ENCODE measurements around the gene ITGA11. TPM values are rescaled to one million over a fixed set of nuclear protein-coding genes. Genes with fewer than 3 reads are reported as not detected.
A peak's percentile ranks its signal among the peaks of the same experiment; 100 is the strongest.

ITGA11 gene
- total RNA-seq, 1 donor from 2014 or later: 193 TPM

- no peak overlapping the region for H3K4me3 ChIP-seq (ENCODE audit: insufficient read depth, low read depth, low read length)
- H3K79me2 ChIP-seq (ENCODE audit: insufficient read depth, low read length): no peaks in the 10 kb centered on the region
- no peak for TF ChIP-seq EZH2 (IDR thresholded peaks at IDR 0.05; ENCODE audit: insufficient read depth, low read length)
- TF ChIP-seq, protein P1, sequence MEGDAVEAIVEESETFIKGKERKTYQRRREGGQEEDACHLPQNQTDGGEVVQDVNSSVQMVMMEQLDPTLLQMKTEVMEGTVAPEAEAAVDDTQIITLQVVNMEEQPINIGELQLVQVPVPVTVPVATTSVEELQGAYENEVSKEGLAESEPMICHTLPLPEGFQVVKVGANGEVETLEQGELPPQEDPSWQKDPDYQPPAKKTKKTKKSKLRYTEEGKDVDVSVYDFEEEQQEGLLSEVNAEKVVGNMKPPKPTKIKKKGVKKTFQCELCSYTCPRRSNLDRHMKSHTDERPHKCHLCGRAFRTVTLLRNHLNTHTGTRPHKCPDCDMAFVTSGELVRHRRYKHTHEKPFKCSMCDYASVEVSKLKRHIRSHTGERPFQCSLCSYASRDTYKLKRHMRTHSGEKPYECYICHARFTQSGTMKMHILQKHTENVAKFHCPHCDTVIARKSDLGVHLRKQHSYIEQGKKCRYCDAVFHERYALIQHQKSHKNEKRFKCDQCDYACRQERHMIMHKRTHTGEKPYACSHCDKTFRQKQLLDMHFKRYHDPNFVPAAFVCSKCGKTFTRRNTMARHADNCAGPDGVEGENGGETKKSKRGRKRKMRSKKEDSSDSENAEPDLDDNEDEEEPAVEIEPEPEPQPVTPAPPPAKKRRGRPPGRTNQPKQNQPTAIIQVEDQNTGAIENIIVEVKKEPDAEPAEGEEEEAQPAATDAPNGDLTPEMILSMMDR (IDR thresholded peaks at IDR 0.05; ENCODE audit: insufficient read depth, low read depth, low read length): no peak
- no peaks in the 10 kb centered on the region for H3K9me3 Mint-ChIP-seq (ENCODE audit: unreplicated experiment)
- peaks cover 48% of the 10 kb centered on the region for H3K4me1 Mint-ChIP-seq (ENCODE audit: low read depth, unreplicated experiment)
- H3K27me3 Mint-ChIP-seq (ENCODE audit: low read depth, unreplicated experiment): peaks cover 2% of the 10 kb centered on the region
- no peak overlapping the region for H2AFZ ChIP-seq (ENCODE audit: low read depth, low read length)
- FAIRE-seq (no peak), DNase-seq (ENCODE audit: low read depth) (no peak)
- H3K9ac ChIP-seq (ENCODE audit: low read length): no peak overlapping the region
- H3K4me2 ChIP-seq (ENCODE audit: low read length): no peak overlapping the region
- H3K36me3 Mint-ChIP-seq (ENCODE audit: low read depth, unreplicated experiment): peaks cover 64% of the 10 kb centered on the region
- no peaks in the 10 kb centered on the region for H3K27me3 ChIP-seq (ENCODE audit: insufficient read depth, low read length)
- peak overlapping the region; percentile 62 for H3K27ac Mint-ChIP-seq (ENCODE audit: unreplicated experiment)
- no peaks in the 10 kb centered on the region for H3K9me3 ChIP-seq (ENCODE audit: insufficient read depth, low read depth, low read length)
- no peaks in the 10 kb centered on the region for H4K20me1 ChIP-seq (ENCODE audit: insufficient read depth, low read length)
- H3K27ac ChIP-seq (ENCODE audit: low read depth, low read length): no peak overlapping the region
- H3K4me3 Mint-ChIP-seq (ENCODE audit: unreplicated experiment): no peak overlapping the region
- H3K4me1 ChIP-seq (ENCODE audit: insufficient read depth, low read length): peaks cover 31% of the 10 kb centered on the region
- peaks cover 34% of the 10 kb centered on the region for H3K36me3 ChIP-seq (ENCODE audit: insufficient read depth, low read length)
Observed at GRCh38 chr15:68345481-68345880, 86.5 kb downstream of the ITGA11 start.

GRCh38 chr15:68344600-68344999, 87.4 kb downstream of the ITGA11 start:
- Histone ChIP-seq H3K79me2 (ENCODE audit: insufficient read depth, low read length) (no peaks in the 10 kb centered on the region), H2AFZ (ENCODE audit: low read depth, low read length) (no peak overlapping the region), H3K27ac (ENCODE audit: low read depth, low read length) (no peak overlapping the region), H3K27me3 (ENCODE audit: insufficient read depth, low read length) (no peaks in the 10 kb centered on the region), H3K4me2 (ENCODE audit: low read length) (no peak overlapping the region), H4K20me1 (ENCODE audit: insufficient read depth, low read length) (no peaks in the 10 kb centered on the region), H3K36me3 (ENCODE audit: insufficient read depth, low read length) (peaks cover 33% of the 10 kb centered on the region), H3K9me3 (ENCODE audit: insufficient read depth, low read depth, low read length) (no peaks in the 10 kb centered on the region), H3K9ac (ENCODE audit: low read length) (no peak overlapping the region), H3K4me1 (ENCODE audit: insufficient read depth, low read length) (peaks cover 31% of the 10 kb centered on the region), H3K4me3 (ENCODE audit: insufficient read depth, low read depth, low read length) (no peak overlapping the region)
- DNase-seq (ENCODE audit: low read depth) (no peak), FAIRE-seq (no peak)
- TF ChIP-seq, protein P1 (IDR thresholded peaks at IDR 0.05; ENCODE audit: insufficient read depth, low read depth, low read length): no peak
- no peak for TF ChIP-seq EZH2 (IDR thresholded peaks at IDR 0.05; ENCODE audit: insufficient read depth, low read length)
- Mint-ChIP-seq H3K27ac (ENCODE audit: unreplicated experiment) (peak overlapping the region; percentile 62), H3K9me3 (ENCODE audit: unreplicated experiment) (no peaks in the 10 kb centered on the region), H3K4me1 (ENCODE audit: low read depth, unreplicated experiment) (peaks cover 48% of the 10 kb centered on the region), H3K4me3 (ENCODE audit: unreplicated experiment) (no peak overlapping the region), H3K36me3 (ENCODE audit: low read depth, unreplicated experiment) (peaks cover 70% of the 10 kb centered on the region), H3K27me3 (ENCODE audit: low read depth, unreplicated experiment) (peaks cover 2% of the 10 kb centered on the region)

- peaks cover 68% of the 10 kb centered on the region for H3K36me3 Mint-ChIP-seq (ENCODE audit: low read depth, unreplicated experiment)
- TF ChIP-seq EZH2 (IDR thresholded peaks at IDR 0.05; ENCODE audit: insufficient read depth, low read length): no peak
- TF ChIP-seq, protein P1 (IDR thresholded peaks at IDR 0.05; ENCODE audit: insufficient read depth, low read depth, low read length): no peak
- no peak overlapping the region for H3K27ac ChIP-seq (ENCODE audit: low read depth, low read length)
- H3K9ac ChIP-seq (ENCODE audit: low read length): no peak overlapping the region
- H3K36me3 ChIP-seq (ENCODE audit: insufficient read depth, low read length): peaks cover 27% of the 10 kb centered on the region
- peaks cover 31% of the 10 kb centered on the region for H3K4me1 ChIP-seq (ENCODE audit: insufficient read depth, low read length)
- H3K4me3 ChIP-seq (ENCODE audit: insufficient read depth, low read depth, low read length): no peak overlapping the region
- no peak overlapping the region for H3K4me3 Mint-ChIP-seq (ENCODE audit: unreplicated experiment)
- no peak for DNase-seq (ENCODE audit: low read depth)
- H3K27ac Mint-ChIP-seq (ENCODE audit: unreplicated experiment): no peak overlapping the region
- H3K27me3 ChIP-seq (ENCODE audit: insufficient read depth, low read length): no peaks in the 10 kb centered on the region
- no peak overlapping the region for H2AFZ ChIP-seq (ENCODE audit: low read depth, low read length)
- no peak for FAIRE-seq
- no peaks in the 10 kb centered on the region for H4K20me1 ChIP-seq (ENCODE audit: insufficient read depth, low read length)
- H3K4me1 Mint-ChIP-seq (ENCODE audit: low read depth, unreplicated experiment): peaks cover 47% of the 10 kb centered on the region
- no peaks in the 10 kb centered on the region for H3K9me3 Mint-ChIP-seq (ENCODE audit: unreplicated experiment)
- no peaks in the 10 kb centered on the region for H3K79me2 ChIP-seq (ENCODE audit: insufficient read depth, low read length)
- H3K9me3 ChIP-seq (ENCODE audit: insufficient read depth, low read depth, low read length): no peaks in the 10 kb centered on the region
- H3K27me3 Mint-ChIP-seq (ENCODE audit: low read depth, unreplicated experiment): peaks cover 2% of the 10 kb centered on the region
- H3K4me2 ChIP-seq (ENCODE audit: low read length): no peak overlapping the region
Observed at GRCh38 chr15:68343579-68344225, 88.3 kb downstream of the ITGA11 start.
